ENCODE measurements around the gene SLAIN2.

The SLAIN2 gene

GRCh38 chr4:48347282-48347921, 6.1 kb downstream of the SLAIN2 start:
- Histone ChIP-seq H4K20me1 (ENCODE audit: insufficient read depth) (peaks cover 6% of the 10 kb centered on the region; the same call in 1 of the 2 replicates), H3K4me1 (ENCODE audit: low read depth, poor library complexity, severe bottlenecking) (peaks cover 21% of the 10 kb centered on the region), H3K27ac (no peak overlapping the region), H3K4me3 (IDR thresholded peaks at IDR 0.05; ENCODE audit: insufficient read depth, low read depth, low read length) (no peak overlapping the region), H3K27me3 (ENCODE audit: insufficient read depth, low read depth) (no peaks in the 10 kb centered on the region), H3K9ac (no peak overlapping the region), H3K4me2 (no peak overlapping the region), H3K36me3 (ENCODE audit: insufficient read depth) (no peaks in the 10 kb centered on the region), H2AFZ (ENCODE audit: low read depth) (no peak overlapping the region), H3K79me2 (ENCODE audit: insufficient read depth, low read depth) (peaks cover 96% of the 10 kb centered on the region)
- no peak for TF ChIP-seq CTCF (conservative IDR thresholded peaks at IDR 0.05; ENCODE audit: low read depth, low read length)

GRCh38 chr4:48350871-48351270, 9.5 kb downstream of the SLAIN2 start:
- no peak overlapping the region for H3K4me2 ChIP-seq
- H3K4me3 ChIP-seq (IDR thresholded peaks at IDR 0.05; ENCODE audit: insufficient read depth, low read depth, low read length), result no peak overlapping the region
- H3K27ac ChIP-seq, result no peak overlapping the region
- H3K27me3 ChIP-seq (ENCODE audit: insufficient read depth, low read depth), result no peaks in the 10 kb centered on the region
- no peak overlapping the region for H2AFZ ChIP-seq (ENCODE audit: low read depth)
- no peaks in the 10 kb centered on the region for H3K36me3 ChIP-seq (ENCODE audit: insufficient read depth)
- H3K4me1 ChIP-seq (ENCODE audit: low read depth, poor library complexity, severe bottlenecking), result peaks cover 3% of the 10 kb centered on the region
- H3K9ac ChIP-seq, result no peak overlapping the region
- no peak for TF ChIP-seq CTCF (conservative IDR thresholded peaks at IDR 0.05; ENCODE audit: low read depth, low read length)
- 0 out of 2 replicates have a peak, but pooled peaks cover 5% of the 10 kb centered on the region for H4K20me1 ChIP-seq (ENCODE audit: insufficient read depth)
- peaks cover 85% of the 10 kb centered on the region for H3K79me2 ChIP-seq (ENCODE audit: insufficient read depth, low read depth)

- H4K20me1 ChIP-seq (ENCODE audit: insufficient read depth), result 0 out of 2 replicates have a peak, but pooled peaks cover 14% of the 10 kb centered on the region
- no peak for TF ChIP-seq CTCF (conservative IDR thresholded peaks at IDR 0.05; ENCODE audit: low read depth, low read length)
These were observed 11.5 kb downstream of the SLAIN2 start for GRCh38 chr4:48352793-48353192.

GRCh38 chr4:48356355-48356754, 15.0 kb downstream of the SLAIN2 start:
- 0 out of 2 replicates have a peak, but pooled peaks cover 14% of the 10 kb centered on the region for H4K20me1 ChIP-seq (ENCODE audit: insufficient read depth)
- H3K27ac ChIP-seq, result no peak overlapping the region
- H3K27me3 ChIP-seq (ENCODE audit: insufficient read depth, low read depth), result no peaks in the 10 kb centered on the region
- no peak overlapping the region for H3K4me3 ChIP-seq (IDR thresholded peaks at IDR 0.05; ENCODE audit: insufficient read depth, low read depth, low read length)
- peaks cover 55% of the 10 kb centered on the region for H3K79me2 ChIP-seq (ENCODE audit: insufficient read depth, low read depth)
- no peak overlapping the region for H3K4me2 ChIP-seq
- peaks cover 9% of the 10 kb centered on the region for H3K4me1 ChIP-seq (ENCODE audit: low read depth, poor library complexity, severe bottlenecking)
- H3K36me3 ChIP-seq (ENCODE audit: insufficient read depth), result no peaks in the 10 kb centered on the region
- no peak overlapping the region for H2AFZ ChIP-seq (ENCODE audit: low read depth)
- no peak for TF ChIP-seq CTCF (conservative IDR thresholded peaks at IDR 0.05; ENCODE audit: low read depth, low read length)
- no peak overlapping the region for H3K9ac ChIP-seq

More at GRCh38 chr4:48352793-48353192, 11.5 kb downstream of the SLAIN2 start:
- H3K36me3 ChIP-seq (ENCODE audit: insufficient read depth), result no peaks in the 10 kb centered on the region
- peaks cover 3% of the 10 kb centered on the region for H3K4me1 ChIP-seq (ENCODE audit: low read depth, poor library complexity, severe bottlenecking)
- no peaks in the 10 kb centered on the region for H3K27me3 ChIP-seq (ENCODE audit: insufficient read depth, low read depth)
- no peak overlapping the region for H3K27ac ChIP-seq
- H2AFZ ChIP-seq (ENCODE audit: low read depth), result no peak overlapping the region
- no peak overlapping the region for H3K9ac ChIP-seq
- no peak overlapping the region for H3K4me2 ChIP-seq
- peaks cover 84% of the 10 kb centered on the region for H3K79me2 ChIP-seq (ENCODE audit: insufficient read depth, low read depth)
- no peak overlapping the region for H3K4me3 ChIP-seq (IDR thresholded peaks at IDR 0.05; ENCODE audit: insufficient read depth, low read depth, low read length)

Data from KMS-11 (cell line).